Body of pancreas (tissue), 4 donors: Measurements from ENCODE around the gene SLC35F6. TPM values are rescaled to one million over a fixed set of nuclear protein-coding genes. Genes with fewer than 3 reads are reported as not detected.

Experiments
- ATAC-seq: fragments of 150-250 bp; one replicate; pipeline ENCODE4 v1.9.1; 2016
- DNase-seq, 4 donors: peaks; one replicate each; pipeline ENCODE4 v3.0.0-alpha.2; 2019
- H3K27ac ChIP-seq, 4 donors: fragments of 200-600 bp; sonication (generic); 1 replicate in 3 of 4; 2 replicates in 1 of 4; pipeline versions ENCODE4 v1.5.1 to v1.6.1; 2016 to 2019; ENCODE audit warnings: mild to moderate bottlenecking in 1 of 4, mixed read lengths in 1 of 4, moderate library complexity in 1 of 4
- H3K27me3 ChIP-seq, 2 donors: fragments of 200-600 bp; sonication (generic); one replicate each; pipeline ENCODE4 v1.6.0; 2016; ENCODE audit warnings: mild to moderate bottlenecking in 1 of 2
- H3K36me3 ChIP-seq, 2 donors: fragments of 200-600 bp; sonication (generic); replicated peaks in 1 of 2; 2 replicates each; pipeline ENCODE4 v1.5.1; 2016; ENCODE audit warnings: low read depth in 2 of 2; ENCODE audit not compliant: insufficient read depth in 1 of 2
- H3K4me1 ChIP-seq: fragments of 200-600 bp; sonication (generic); one replicate; pipeline ENCODE4 v1.6.0; 2016
- H3K4me3 ChIP-seq, 2 donors: fragments of 200-600 bp; sonication (generic); 1 replicate in 1 of 2; 2 replicates in 1 of 2; pipeline ENCODE4 v1.5.1; 2016 to 2019
- H3K9me3 ChIP-seq, 3 donors: fragments of 200-600 bp; sonication (generic); 1 replicate in 2 of 3; 2 replicates in 1 of 3; pipeline ENCODE4 v1.5.1; 2016
- CTCF ChIP-seq, 7 experiments: fragments of 450-650 bp in 4 of 7; fragments of 200-600 bp in 3 of 7; sonication (generic) in 3 of 7; IDR thresholded peaks; one replicate each; pipeline ENCODE4 v1.5.1; 2016 to 2019; ENCODE audit warnings: antibody characterized with exemption in 7 of 7
- POLR2A ChIP-seq, 3 donors: fragments of 450-650 bp; IDR thresholded peaks; one replicate each; pipeline ENCODE4 v1.6.1; 2016; ENCODE audit warnings: antibody characterized with exemption in 3 of 3, mild to moderate bottlenecking in 2 of 3
- WGBS, 2 donors: methylation state at CpG; one replicate each; pipeline ENCODE4 v1.1.5; 2017; 5-methylcytosine and 5-hydroxymethylcytosine counted together
- intact Hi-C: fragments of 100-400 bp; cut with DNase I; formaldehyde crosslinking; loops from one replicate; pipeline ENCODE4 v1.15.1; 2023
- total RNA-seq, 2 donors: library from RNA; depleted of rRNA; stranded (reverse); fragments of >200 nt; gene quantifications; one replicate each; pipeline ENCODE4 v1.1.0, GENCODE V29; 2016

The SLC35F6 gene
- total RNA-seq, 2 donors from 2014 or later, result 17.8 to 21.8 TPM

GRCh38 chr2:26776195-26776800, 12.2 kb downstream of the SLC35F6 start:
- no peak for ATAC-seq

GRCh38 chr2:26778098-26778497, 14.0 kb downstream of the SLC35F6 start:
- Histone ChIP-seq H3K9me3 (no peaks in the 10 kb centered on the region), H3K36me3 (peaks cover 3 to 29% of the 10 kb centered on the region in 2 donors), H3K27me3 (no peaks in the 10 kb centered on the region), H3K4me1 (peaks cover 1% of the 10 kb centered on the region), H3K27ac (no peak overlapping the region), H3K4me3 (no peak overlapping the region)
- intact Hi-C loops, result no loop called here
- 94% methylated on average over 12 to 17 of the region's 18 CpGs for WGBS, 2 donors
- DNase-seq, result no peak
- ATAC-seq, result no peak
- no peak for TF ChIP-seq CTCF (IDR thresholded peaks at IDR 0.05)
- no peak for TF ChIP-seq POLR2A (IDR thresholded peaks at IDR 0.05)

More at GRCh38 chr2:26776195-26776800, 12.2 kb downstream of the SLC35F6 start:
- H3K27me3 ChIP-seq, result no peaks in the 10 kb centered on the region
- H3K4me3 ChIP-seq, result no peak overlapping the region
- no peak for DNase-seq
- peaks cover 19% of the 10 kb centered on the region for H3K4me1 ChIP-seq
- WGBS, 2 donors, result 81 to 98% methylated on average over 4 to 5 of the region's 5 CpGs
- intact Hi-C loops, result no loop called here
- H3K36me3 ChIP-seq, result peaks cover 3 to 29% of the 10 kb centered on the region in 2 donors
- H3K27ac ChIP-seq, result no peak overlapping the region
- no peak for TF ChIP-seq POLR2A (IDR thresholded peaks at IDR 0.05)
- TF ChIP-seq CTCF (IDR thresholded peaks at IDR 0.05), result no peak
- H3K9me3 ChIP-seq, result no peaks in the 10 kb centered on the region

GRCh38 chr2:26778507-26778906, 14.4 kb downstream of the SLC35F6 start:
- peaks cover 3 to 29% of the 10 kb centered on the region in 2 donors for H3K36me3 ChIP-seq
- no peak overlapping the region for H3K4me3 ChIP-seq
- no peaks in the 10 kb centered on the region for H3K27me3 ChIP-seq
- H3K4me1 ChIP-seq, result no peaks in the 10 kb centered on the region
- H3K9me3 ChIP-seq, result no peaks in the 10 kb centered on the region
- DNase-seq (no peak), ATAC-seq (no peak)
- TF ChIP-seq CTCF (IDR thresholded peaks at IDR 0.05) (no peak), POLR2A (IDR thresholded peaks at IDR 0.05) (no peak)
- H3K27ac ChIP-seq, result no peak overlapping the region
- intact Hi-C loops, result no loop called here
- WGBS, 2 donors, result 82 to 86% methylated on average over 2 to 3 of the region's 3 CpGs

- TF ChIP-seq POLR2A (IDR thresholded peaks at IDR 0.05) (no peak), CTCF (IDR thresholded peaks at IDR 0.05) (no peak)
- DNase-seq (no peak), ATAC-seq (no peak)
- Histone ChIP-seq H3K27me3 (no peaks in the 10 kb centered on the region), H3K36me3 (peaks cover 3 to 25% of the 10 kb centered on the region in 2 donors), H3K9me3 (no peaks in the 10 kb centered on the region), H3K27ac (no peak overlapping the region), H3K4me1 (peaks cover 2% of the 10 kb centered on the region), H3K4me3 (no peak overlapping the region)
- 83 to 95% methylated on average over 3 to 4 of the region's 4 CpGs for WGBS, 2 donors
- intact Hi-C loops, result no loop called here
These were observed 16.2 kb downstream of the SLC35F6 start for GRCh38 chr2:26780203-26780760.
